Lower leg skin (tissue), 3 donors: ENCODE data around the gene ECM1.

Experiments
- CTCF ChIP-seq, 3 donors: fragments of 450-650 bp; IDR thresholded peaks; one replicate each; pipeline ENCODE4 v1.5.1; 2016; ENCODE audit warnings: antibody characterized with exemption in 3 of 3, mild to moderate bottlenecking in 3 of 3, moderate library complexity in 2 of 3
- POLR2A ChIP-seq, 2 donors: fragments of 450-650 bp; IDR thresholded peaks; one replicate each; pipeline ENCODE4 v1.6.1; 2016 to 2017; ENCODE audit warnings: antibody characterized with exemption in 2 of 2, mild to moderate bottlenecking in 1 of 2, moderate library complexity in 1 of 2

DNA sequence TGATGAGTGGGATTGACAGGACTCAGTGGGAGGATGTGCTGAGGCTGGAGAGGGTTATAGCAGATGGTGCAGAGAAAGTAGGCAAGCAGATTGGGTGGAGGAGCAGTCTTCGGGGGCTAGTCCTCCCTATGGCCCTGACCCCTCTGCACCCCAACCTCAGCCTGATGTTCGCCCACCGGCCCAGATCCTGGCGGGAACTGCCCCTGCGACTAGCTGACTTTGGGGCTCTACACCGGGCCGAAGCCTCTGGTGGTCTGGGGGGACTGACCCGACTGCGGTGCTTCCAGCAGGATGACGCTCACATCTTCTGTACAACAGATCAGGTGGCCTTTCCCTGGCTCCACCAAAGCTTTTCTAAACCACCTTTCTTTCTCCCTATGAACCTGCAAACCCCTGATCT, 9.6 kb upstream of the ECM1 start:
- no peak for TF ChIP-seq CTCF (IDR thresholded peaks at IDR 0.05)
- no peak for TF ChIP-seq POLR2A (IDR thresholded peaks at IDR 0.05)
